HL-60/S4 treated with phorbol 12-myristate 13-acetate at 8.2 ng/mL for 4 days and 3 days (cell line): Measurements from ENCODE around the gene SLF2.

Experiments
- in situ Hi-C: fragments of 300-500 bp; cut with MboI; formaldehyde crosslinking; loops from 2 replicates; pipeline ENCODE4 v1.15.0; 2022; ENCODE audit warnings: low sequenced_read_pairs

SLF2 gene

GRCh38 chr10:100897976-100898375, 14.8 kb upstream of the SLF2 start:
- in situ Hi-C loops, result no loop called here

- in situ Hi-C loops, result no loop called here
Observed at GRCh38 chr10:100899171-100899570, 13.6 kb upstream of the SLF2 start.

GRCh38 chr10:100901051-100901450, 11.7 kb upstream of the SLF2 start:
- in situ Hi-C loops, result no loop called here

GRCh38 chr10:100902622-100903021, 10.1 kb upstream of the SLF2 start:
- in situ Hi-C loops, result no loop called here

- in situ Hi-C loops, result no loop called here
Observed at GRCh38 chr10:100904917-100905316, 7.8 kb upstream of the SLF2 start.

- in situ Hi-C loops, result no loop called here
Observed at GRCh38 chr10:100907175-100907574, 5.6 kb upstream of the SLF2 start.

- in situ Hi-C loops, result no loop called here
Observed at GRCh38 chr10:100907773-100908363, 4.9 kb upstream of the SLF2 start.

GRCh38 chr10:100908378-100908777, 4.4 kb upstream of the SLF2 start:
- in situ Hi-C loops, result no loop called here

GRCh38 chr10:100909501-100910263, 3.1 kb upstream of the SLF2 start:
- in situ Hi-C loops, result no loop called here

GRCh38 chr10:100911472-100911871, 1.3 kb upstream of the SLF2 start:
- in situ Hi-C loops, result no loop called here

- in situ Hi-C loops, result no loop called here
Observed at GRCh38 chr10:100912013-100912604, 654 bp upstream of the SLF2 start.

GRCh38 chr10:100913470-100913865, 705 bp downstream of the SLF2 start:
- in situ Hi-C loops, result no loop called here

GRCh38 chr10:100917071-100917470, 4.3 kb downstream of the SLF2 start:
- in situ Hi-C loops, result no loop called here

GRCh38 chr10:100923580-100923979, 10.8 kb downstream of the SLF2 start:
- in situ Hi-C loops, result no loop called here

- in situ Hi-C loops, result no loop called here
Observed at GRCh38 chr10:100927266-100927665, 14.5 kb downstream of the SLF2 start.

GRCh38 chr10:100928039-100928438, 15.3 kb downstream of the SLF2 start:
- in situ Hi-C loops, result no loop called here

- in situ Hi-C loops, result no loop called here
Observed at GRCh38 chr10:100930368-100930767, 17.6 kb downstream of the SLF2 start.

GRCh38 chr10:100934084-100934659, 21.4 kb downstream of the SLF2 start:
- in situ Hi-C loops, result no loop called here

GRCh38 chr10:100939763-100940344, 27.1 kb downstream of the SLF2 start:
- in situ Hi-C loops, result no loop called here

GRCh38 chr10:100942229-100942628, 29.5 kb downstream of the SLF2 start:
- in situ Hi-C loops, result no loop called here

GRCh38 chr10:100943508-100943907, 30.7 kb downstream of the SLF2 start:
- in situ Hi-C loops, result no loop called here

GRCh38 chr10:100945754-100946153, 33.0 kb downstream of the SLF2 start:
- in situ Hi-C loops, result no loop called here
